Stimulated activated naive B cell treated with anti-CD40 and anti-IgM and Interleukin-4, amounts not matched to agents 10 μg/mL and 1 μg/mL and 100 μg/mL, for 72 hours (primary cell): ENCODE measurements around the gene VKORC1L1.
"Not testable (repeated sequence)": the region's sequence is repeated elsewhere in the genome, so short reads cannot be mapped to it uniquely, and the experiment has no call there.

ENCODE experiments used
- ATAC-seq, 2 donors: fragments of 150-1000 bp; cut with Tn5 transposase; replicated peaks; 2 replicates each; pipeline ENCODE4 v1.10.0; 2021; ENCODE audit warnings: moderate library complexity in 1 of 2
- DNase-seq: peaks from one replicate; pipeline ENCODE4 v3.0.0; 2021
- H3K27ac Mint-ChIP-seq: one replicate; pipeline ENCODE4 v1.8.0; 2022; ENCODE audit warnings: mild to moderate bottlenecking, mixed read lengths
- H3K27me3 Mint-ChIP-seq, 2 donors: one replicate each; pipeline ENCODE4 v1.8.0; 2022; ENCODE audit warnings: mixed read lengths in 2 of 2
- H3K36me3 Mint-ChIP-seq, 2 donors: one replicate each; pipeline ENCODE4 v1.8.0; 2022; ENCODE audit warnings: mixed read lengths in 2 of 2, mild to moderate bottlenecking in 1 of 2
- H3K4me1 Mint-ChIP-seq, 2 donors: one replicate each; pipeline ENCODE4 v1.8.0; 2022; ENCODE audit warnings: mixed read lengths in 2 of 2, mild to moderate bottlenecking in 1 of 2
- H3K4me3 Mint-ChIP-seq, 2 donors: one replicate each; pipeline ENCODE4 v1.8.0; 2022; ENCODE audit warnings: mild to moderate bottlenecking in 2 of 2, mixed read lengths in 2 of 2, moderate library complexity in 1 of 2
- H3K9me3 Mint-ChIP-seq, 2 donors: one replicate each; pipeline ENCODE4 v1.8.0; 2022; ENCODE audit warnings: mixed read lengths in 2 of 2, mild to moderate bottlenecking in 1 of 2

Gene VKORC1L1

GRCh38 chr7:65867681-65868080, 5.2 kb upstream of the VKORC1L1 start:
- not testable (repeated sequence) for H3K27me3 Mint-ChIP-seq, H3K4me1 Mint-ChIP-seq, H3K4me3 Mint-ChIP-seq, ATAC-seq, DNase-seq, H3K27ac Mint-ChIP-seq, H3K36me3 Mint-ChIP-seq, H3K9me3 Mint-ChIP-seq

- not testable (repeated sequence) for H3K27me3 Mint-ChIP-seq, H3K36me3 Mint-ChIP-seq, DNase-seq, ATAC-seq, H3K9me3 Mint-ChIP-seq, H3K27ac Mint-ChIP-seq, H3K4me3 Mint-ChIP-seq
- H3K4me1 Mint-ChIP-seq: peaks cover 6 to 10% of the 10 kb centered on the region in 2 donors
Measured at GRCh38 chr7:65869312-65869711, 3.6 kb upstream of the VKORC1L1 start.

GRCh38 chr7:65871451-65871850, 1.4 kb upstream of the VKORC1L1 start:
- DNase-seq, H3K36me3 Mint-ChIP-seq, H3K9me3 Mint-ChIP-seq, H3K27me3 Mint-ChIP-seq, H3K4me3 Mint-ChIP-seq, ATAC-seq: not testable (repeated sequence)
- H3K27ac Mint-ChIP-seq: peak overlapping the region; percentile 37
- H3K4me1 Mint-ChIP-seq: peaks cover 6 to 10% of the 10 kb centered on the region in 2 donors

GRCh38 chr7:65873582-65874193, 814 bp downstream of the VKORC1L1 start:
- not testable (repeated sequence) for H3K9me3 Mint-ChIP-seq, H3K27me3 Mint-ChIP-seq, H3K36me3 Mint-ChIP-seq
- Mint-ChIP-seq H3K27ac (peak overlapping the region; percentile 90), H3K4me3 (peak overlapping the region; percentile 85 to 90), H3K4me1 (peaks cover 6 to 15% of the 10 kb centered on the region in 2 donors)
- peak; percentile 46 to 50 for ATAC-seq
- DNase-seq: peak; percentile 11

- H3K4me1 Mint-ChIP-seq: peaks cover 17 to 34% of the 10 kb centered on the region in 2 donors
- H3K4me3 Mint-ChIP-seq, H3K9me3 Mint-ChIP-seq, H3K27ac Mint-ChIP-seq, DNase-seq, ATAC-seq, H3K27me3 Mint-ChIP-seq, H3K36me3 Mint-ChIP-seq: not testable (repeated sequence)
Measured at GRCh38 chr7:65875715-65876114, 2.8 kb downstream of the VKORC1L1 start.

- Mint-ChIP-seq H3K4me1 (peaks cover 10 to 24% of the 10 kb centered on the region in 2 donors), H3K36me3 (peaks cover 15% of the 10 kb centered on the region in 2 donors), H3K4me3 (peak overlapping the region; percentile 6 to 61)
- ATAC-seq: peak; percentile 73 to 75
- not testable (repeated sequence) for H3K27me3 Mint-ChIP-seq, DNase-seq, H3K27ac Mint-ChIP-seq, H3K9me3 Mint-ChIP-seq
Measured at GRCh38 chr7:65879292-65880153, 6.6 kb downstream of the VKORC1L1 start.

- not testable (repeated sequence) for H3K27me3 Mint-ChIP-seq, ATAC-seq, DNase-seq, H3K4me3 Mint-ChIP-seq, H3K9me3 Mint-ChIP-seq
- Mint-ChIP-seq H3K4me1 (peaks cover 10 to 24% of the 10 kb centered on the region in 2 donors), H3K36me3 (peaks cover 18 to 20% of the 10 kb centered on the region in 2 donors), H3K27ac (peak overlapping the region; percentile 65)
Measured at GRCh38 chr7:65880242-65880641, 7.4 kb downstream of the VKORC1L1 start.

- peaks cover 14 to 26% of the 10 kb centered on the region in 2 donors for H3K4me1 Mint-ChIP-seq
- H3K27me3 Mint-ChIP-seq, DNase-seq, H3K9me3 Mint-ChIP-seq, H3K4me3 Mint-ChIP-seq, ATAC-seq, H3K27ac Mint-ChIP-seq: not testable (repeated sequence)
- H3K36me3 Mint-ChIP-seq: peaks cover 26 to 27% of the 10 kb centered on the region in 2 donors
Measured at GRCh38 chr7:65884983-65885382, 12.1 kb downstream of the VKORC1L1 start.

- H3K27me3 Mint-ChIP-seq, H3K4me3 Mint-ChIP-seq, ATAC-seq, DNase-seq, H3K9me3 Mint-ChIP-seq, H3K27ac Mint-ChIP-seq: not testable (repeated sequence)
- peaks cover 9 to 20% of the 10 kb centered on the region in 2 donors for H3K4me1 Mint-ChIP-seq
- peaks cover 25 to 27% of the 10 kb centered on the region in 2 donors for H3K36me3 Mint-ChIP-seq
Measured at GRCh38 chr7:65885533-65885932, 12.7 kb downstream of the VKORC1L1 start.

- peaks cover 30 to 36% of the 10 kb centered on the region in 2 donors for H3K36me3 Mint-ChIP-seq
- peaks cover 11 to 19% of the 10 kb centered on the region in 2 donors for H3K4me1 Mint-ChIP-seq
- not testable (repeated sequence) for H3K27me3 Mint-ChIP-seq, H3K9me3 Mint-ChIP-seq, DNase-seq
- peak; percentile 71 to 93 for ATAC-seq
- H3K4me3 Mint-ChIP-seq: peak overlapping the region; percentile 7 to 50
- peak overlapping the region; percentile 31 for H3K27ac Mint-ChIP-seq
Measured at GRCh38 chr7:65888434-65889156, 15.7 kb downstream of the VKORC1L1 start.

GRCh38 chr7:65889722-65890121, 16.8 kb downstream of the VKORC1L1 start:
- H3K27ac Mint-ChIP-seq, H3K27me3 Mint-ChIP-seq, DNase-seq, H3K9me3 Mint-ChIP-seq, ATAC-seq, H3K4me3 Mint-ChIP-seq: not testable (repeated sequence)
- Mint-ChIP-seq H3K36me3 (peaks cover 23 to 31% of the 10 kb centered on the region in 2 donors), H3K4me1 (peaks cover 11 to 25% of the 10 kb centered on the region in 2 donors)

GRCh38 chr7:65892161-65892560, 19.3 kb downstream of the VKORC1L1 start:
- ATAC-seq (no peak), DNase-seq (no peak)
- no peaks in the 10 kb centered on the region for H3K9me3 Mint-ChIP-seq
- H3K4me1 Mint-ChIP-seq: peaks cover 11 to 25% of the 10 kb centered on the region in 2 donors
- H3K4me3 Mint-ChIP-seq: no peak overlapping the region
- no peaks in the 10 kb centered on the region for H3K27me3 Mint-ChIP-seq
- no peak overlapping the region for H3K27ac Mint-ChIP-seq
- peaks cover 16 to 21% of the 10 kb centered on the region in 2 donors for H3K36me3 Mint-ChIP-seq

GRCh38 chr7:65892835-65893234, 20.0 kb downstream of the VKORC1L1 start:
- ATAC-seq (no peak), DNase-seq (no peak)
- Mint-ChIP-seq H3K4me1 (peaks cover 11 to 25% of the 10 kb centered on the region in 2 donors), H3K36me3 (peaks cover 16 to 21% of the 10 kb centered on the region in 2 donors), H3K4me3 (no peak overlapping the region), H3K9me3 (no peaks in the 10 kb centered on the region), H3K27ac (no peak overlapping the region), H3K27me3 (no peaks in the 10 kb centered on the region)

- H3K4me3 Mint-ChIP-seq: no peak overlapping the region
- H3K9me3 Mint-ChIP-seq: peaks cover 0 to 1% of the 10 kb centered on the region in 2 donors
- peaks cover 9 to 27% of the 10 kb centered on the region in 2 donors for H3K36me3 Mint-ChIP-seq
- H3K27me3 Mint-ChIP-seq: no peaks in the 10 kb centered on the region
- DNase-seq: no peak
- no peak overlapping the region for H3K27ac Mint-ChIP-seq
- H3K4me1 Mint-ChIP-seq: peaks cover 2 to 6% of the 10 kb centered on the region in 2 donors
- ATAC-seq: no peak
Measured at GRCh38 chr7:65896279-65896870, 23.5 kb downstream of the VKORC1L1 start.
